Skeletal muscle tissue (tissue), 2 donors: ENCODE data around the gene KRTAP6-3. TPM values are rescaled to one million over a fixed set of nuclear protein-coding genes. Genes with fewer than 3 reads are reported as not detected.

Experiments
- small RNA-seq: library from RNA; depleted of rRNA; stranded (forward); fragments of <200 nt; gene quantifications from one replicate; pipeline ENCODE3, GENCODE V24; 2014
- total RNA-seq: library from RNA; depleted of rRNA; stranded (reverse); fragments of >200 nt; gene quantifications from one replicate; pipeline ENCODE4 v1.2.3, GENCODE V29; 2014

The KRTAP6-3 gene
- total RNA-seq, 1 donor from 2014 or later, result not detected

Small RNA genes within 50 kb of the gene (small RNA-seq; reads per million reads assigned to genes)
- gene KRTAP20-1 (not detected), gene KRTAP20-3 (not detected), gene KRTAP20-4 (not detected), gene KRTAP22-1 (not detected), gene KRTAP22-2 (not detected)

Other genes starting within 250 kb of the KRTAP6-3 start
- not detected for gene KRTAP23-1, start 243.8 kb upstream of the KRTAP6-3 start, total RNA-seq
- gene KRTAP13-2, start 220.2 kb upstream of the KRTAP6-3 start, total RNA-seq, result not detected
- gene KRTAP13-1, start 196.4 kb upstream of the KRTAP6-3 start, total RNA-seq, result not detected
- not detected for gene KRTAP13-3, start 166.5 kb upstream of the KRTAP6-3 start, total RNA-seq
- not detected for gene KRTAP13-4, start 162.2 kb upstream of the KRTAP6-3 start, total RNA-seq
- gene KRTAP15-1, start 152.2 kb upstream of the KRTAP6-3 start, total RNA-seq, result not detected
- gene KRTAP19-1, start 112.1 kb upstream of the KRTAP6-3 start, total RNA-seq, result not detected
- not detected for gene KRTAP19-2, start 105.0 kb upstream of the KRTAP6-3 start, total RNA-seq
- not detected for gene KRTAP19-3, start 100.4 kb upstream of the KRTAP6-3 start, total RNA-seq
- not detected for gene KRTAP19-4, start 95.3 kb upstream of the KRTAP6-3 start, total RNA-seq
- not detected for gene KRTAP19-5, start 90.3 kb upstream of the KRTAP6-3 start, total RNA-seq
- gene KRTAP19-6, start 50.6 kb upstream of the KRTAP6-3 start, total RNA-seq, result not detected
- gene KRTAP19-7, start 31.1 kb upstream of the KRTAP6-3 start, total RNA-seq, result not detected
- not detected for gene KRTAP22-2, start 2.0 kb upstream of the KRTAP6-3 start, total RNA-seq
- gene KRTAP6-2, start 6.5 kb downstream of the KRTAP6-3 start, total RNA-seq, result not detected
- gene KRTAP22-1, start 8.6 kb downstream of the KRTAP6-3 start, total RNA-seq, result not detected
- not detected for gene KRTAP6-1, start 21.5 kb downstream of the KRTAP6-3 start, total RNA-seq
- gene KRTAP20-1, start 24.0 kb downstream of the KRTAP6-3 start, total RNA-seq, result not detected
- gene KRTAP20-4, start 28.2 kb downstream of the KRTAP6-3 start, total RNA-seq, result not detected
- gene KRTAP20-2, start 42.8 kb downstream of the KRTAP6-3 start, total RNA-seq, result not detected
- gene KRTAP20-3, start 50.4 kb downstream of the KRTAP6-3 start, total RNA-seq, result not detected
- gene KRTAP21-3, start 126.3 kb downstream of the KRTAP6-3 start, total RNA-seq, result not detected
- not detected for gene KRTAP21-2, start 154.8 kb downstream of the KRTAP6-3 start, total RNA-seq
- gene KRTAP21-1, start 163.0 kb downstream of the KRTAP6-3 start, total RNA-seq, result not detected
- not detected for gene KRTAP8-1, start 220.8 kb downstream of the KRTAP6-3 start, total RNA-seq
- gene KRTAP7-1, start 237.3 kb downstream of the KRTAP6-3 start, total RNA-seq, result not detected